IPS DF 19.7 (cell line): ENCODE measurements around the gene ADRA2C.

ENCODE experiments used
- DNase-seq: peaks from one replicate; pipeline ENCODE4 v3.0.0-alpha.2; 2013; ENCODE audit warnings: low read depth, low spot score

Gene ADRA2C

DNA sequence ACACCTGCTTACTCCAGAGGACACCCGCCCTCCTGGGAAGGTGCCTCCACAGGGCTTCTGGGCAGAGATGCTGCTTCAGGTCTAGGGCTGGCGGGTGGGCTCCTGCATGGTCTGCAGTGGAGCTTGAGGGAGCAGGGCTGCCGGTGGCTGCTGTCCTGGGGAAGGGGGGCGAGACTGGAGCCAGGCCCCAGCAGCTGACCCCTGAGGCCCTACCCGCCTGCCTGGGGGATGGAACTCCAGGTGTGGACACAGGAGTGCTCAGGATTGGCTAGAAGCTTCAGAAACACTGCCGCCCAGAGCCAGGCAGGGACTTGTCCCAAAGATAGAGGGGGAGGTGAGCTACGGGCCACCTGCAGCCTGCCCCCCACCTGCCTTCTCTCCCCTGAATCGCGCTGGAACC is 33.0 kb upstream of the ADRA2C start:
- DNase-seq = no peak

DNA sequence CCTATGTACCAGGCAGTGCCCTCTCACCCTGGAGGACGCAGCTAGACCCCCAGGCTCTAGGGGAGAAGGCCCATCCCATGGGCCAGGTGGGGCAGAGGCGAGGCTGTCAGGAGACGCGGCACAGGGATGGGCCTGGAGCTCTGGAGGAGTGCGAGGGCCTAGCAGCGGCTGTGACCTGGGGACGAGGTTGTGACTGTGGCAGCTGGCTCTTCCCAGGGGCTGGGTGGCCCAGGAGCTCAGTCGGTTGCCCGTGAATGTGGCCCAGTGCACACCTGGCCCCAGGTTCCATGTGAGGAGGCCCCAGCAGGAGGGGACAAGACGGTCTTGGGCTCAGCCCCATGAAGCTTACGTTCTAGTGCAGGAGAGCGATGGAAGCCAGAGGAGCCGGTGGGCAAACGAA is 31.0 kb upstream of the ADRA2C start:
- no peak for DNase-seq

DNA sequence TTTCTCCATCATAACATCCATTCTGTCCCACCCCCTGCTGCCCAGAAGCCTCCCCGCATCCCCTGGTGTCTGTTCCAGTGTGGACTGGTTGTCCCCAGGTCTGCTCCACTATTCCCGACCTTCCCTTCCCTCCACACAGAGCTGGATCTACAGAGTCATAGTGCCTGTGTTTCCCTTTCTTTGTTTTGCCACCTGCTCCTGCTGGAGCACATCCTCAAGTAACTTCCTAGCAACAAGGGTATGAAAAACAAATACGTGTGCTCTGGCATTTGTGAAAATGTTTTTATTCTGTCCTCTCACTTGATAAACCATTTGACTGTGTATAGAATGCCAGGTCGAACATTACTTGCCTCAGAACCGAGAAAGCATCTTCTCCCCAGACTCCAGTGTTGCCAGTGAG is 29.9 kb upstream of the ADRA2C start:
- DNase-seq = no peak

DNA sequence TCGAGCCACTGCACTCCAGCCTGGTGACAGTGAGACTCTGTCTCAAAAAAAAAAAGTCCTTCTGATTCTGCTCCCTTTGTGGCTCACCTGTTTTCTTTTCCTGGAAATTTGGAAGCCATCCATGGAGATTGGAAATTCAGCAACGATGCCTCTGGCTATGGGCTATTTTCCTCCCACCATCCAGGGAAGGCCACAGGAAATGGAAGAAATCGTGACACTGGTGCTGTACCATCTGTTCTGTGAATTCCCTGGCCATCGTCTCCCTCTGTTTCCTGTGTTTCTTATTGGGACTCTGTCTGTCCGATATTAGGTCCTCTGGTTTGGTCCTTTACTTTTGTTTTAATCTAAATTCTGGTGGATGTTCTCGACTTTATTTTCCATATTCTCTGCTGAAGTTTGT is 29.4 kb upstream of the ADRA2C start:
- no peak for DNase-seq

DNA sequence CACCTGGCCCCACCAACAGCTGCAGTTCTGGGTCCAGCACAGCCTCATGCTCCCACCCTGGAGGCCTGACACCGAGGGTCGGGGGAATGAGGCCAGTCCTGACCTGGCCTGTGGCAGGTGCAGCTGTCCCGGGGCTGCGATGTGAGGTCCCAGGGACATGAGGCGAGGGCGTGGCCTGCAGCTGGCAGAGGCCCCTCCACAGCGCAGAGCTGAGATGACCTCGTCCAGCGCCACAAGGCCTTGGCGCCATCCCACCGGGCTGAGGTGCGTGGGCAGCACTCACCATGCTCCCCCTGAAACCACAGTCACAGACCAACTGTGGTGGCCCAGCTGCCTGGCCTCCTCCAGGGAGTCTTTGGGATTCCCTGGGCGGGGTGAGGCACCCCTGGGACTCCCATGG is 26.6 kb upstream of the ADRA2C start:
- no peak for DNase-seq

DNA sequence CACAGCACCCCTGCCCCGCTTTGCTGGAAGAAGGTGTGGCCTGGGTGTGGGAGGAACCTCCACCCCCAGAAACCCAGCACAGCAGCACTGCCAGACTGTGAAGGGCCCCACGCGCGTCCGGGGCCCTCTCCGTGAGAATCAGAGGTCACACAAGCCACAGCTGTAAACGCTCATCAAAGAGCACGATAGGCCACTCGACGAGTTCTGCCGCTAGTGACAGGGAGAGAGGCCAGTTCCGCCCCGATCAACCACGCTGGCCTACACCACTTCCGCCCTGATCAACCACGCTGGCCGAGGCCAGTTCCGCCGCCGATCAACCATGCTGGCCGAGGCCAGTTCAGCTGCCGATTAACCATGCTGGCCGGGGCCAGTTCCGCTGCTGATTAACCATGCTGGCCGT is 25.9 kb upstream of the ADRA2C start:
- no peak for DNase-seq

DNA sequence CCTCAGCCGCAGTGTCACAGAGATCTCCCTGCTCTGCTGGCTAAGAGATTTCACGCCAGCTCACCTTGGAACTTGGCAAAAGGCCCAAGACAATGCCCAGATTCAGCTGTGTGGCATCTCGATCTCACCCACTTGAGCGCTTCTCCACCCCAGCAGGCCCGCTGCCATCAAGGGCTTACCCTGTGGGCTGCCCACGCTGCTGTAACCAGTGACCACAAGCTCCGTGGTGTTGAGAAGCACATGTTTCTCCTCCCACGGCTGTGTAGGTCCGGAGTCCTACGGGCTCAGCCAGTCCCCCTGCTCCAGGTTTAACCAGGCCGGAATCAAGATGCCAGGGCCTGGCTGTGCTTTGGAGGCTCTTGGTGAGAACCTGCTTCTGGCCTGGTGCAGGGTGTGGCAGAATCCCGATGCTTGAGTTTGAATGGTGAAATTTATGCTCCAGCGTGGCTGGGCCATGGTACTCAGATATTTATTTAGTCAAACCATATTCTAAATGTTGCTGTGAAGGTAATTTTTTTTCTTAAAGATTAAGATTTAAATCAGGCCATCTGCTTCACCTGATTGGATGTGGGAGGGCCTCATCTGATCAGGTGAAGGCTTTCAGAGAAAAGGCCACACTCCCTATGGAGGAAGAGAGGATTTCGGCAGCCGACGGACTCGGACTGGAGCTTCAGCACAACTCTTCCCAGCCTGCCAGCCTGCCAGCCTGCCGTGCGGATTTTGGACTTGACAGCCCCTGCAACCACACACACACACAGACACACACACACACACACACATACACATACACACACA is 24.8 kb upstream of the ADRA2C start:
- DNase-seq = no peak

DNA sequence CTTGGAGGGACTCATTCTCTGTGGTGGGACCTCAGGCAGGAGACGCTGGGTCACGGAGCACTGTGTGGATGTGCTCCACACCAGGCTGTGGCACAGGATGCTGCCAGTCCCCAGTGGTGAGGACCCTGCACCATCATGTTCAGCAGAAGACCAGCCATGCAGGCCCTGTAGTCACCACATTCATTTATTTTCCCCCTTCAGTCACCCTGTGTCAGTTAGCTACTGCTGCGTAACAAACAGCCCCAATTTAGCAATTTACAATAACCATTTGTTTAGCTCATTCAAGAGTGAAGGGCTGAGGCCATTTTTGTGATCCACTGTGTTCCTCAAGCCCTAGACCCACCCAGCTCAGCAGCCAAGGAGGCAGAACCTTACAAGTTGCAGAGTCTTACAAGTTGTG is 23.6 kb upstream of the ADRA2C start:
- DNase-seq = no peak

DNA sequence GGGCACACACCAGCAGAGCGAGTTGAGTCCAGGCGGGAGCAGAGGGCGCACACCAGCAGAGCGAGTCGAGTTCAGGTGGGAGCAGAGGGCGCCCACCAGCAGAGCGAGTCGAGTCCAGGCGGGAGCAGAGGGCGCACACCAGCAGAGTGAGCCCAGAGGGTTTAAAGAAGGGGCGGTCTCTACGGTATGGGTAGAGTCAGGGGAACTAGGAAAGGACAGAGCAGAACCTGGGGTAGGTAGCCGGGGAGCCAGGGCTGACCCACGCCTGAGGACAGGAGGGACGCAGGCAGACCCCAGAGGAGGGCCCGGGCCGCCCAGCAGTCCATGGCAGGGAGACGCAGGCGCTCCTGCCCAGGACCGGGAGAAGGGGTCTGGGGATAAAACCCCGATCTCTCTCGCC is 22.0 kb upstream of the ADRA2C start:
- DNase-seq = no peak

DNA sequence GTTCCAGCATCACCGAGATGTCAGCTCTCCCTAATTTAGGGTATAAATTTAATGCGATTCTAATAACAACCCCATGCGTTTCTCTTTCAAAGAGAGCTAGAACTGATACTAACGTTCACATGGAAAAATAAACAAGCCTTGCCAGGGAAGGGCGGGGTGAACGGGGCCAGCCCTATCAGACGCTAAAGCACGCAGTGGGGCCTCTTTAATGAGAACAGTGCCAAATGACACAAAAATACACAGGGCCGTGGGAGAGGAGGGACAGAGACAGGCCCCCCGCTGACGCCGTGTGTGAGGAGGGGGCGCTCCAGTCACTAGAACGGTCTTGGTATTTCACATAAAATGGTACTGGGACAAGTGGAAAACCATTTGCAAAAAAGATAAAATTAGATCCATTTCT is 21.3 kb upstream of the ADRA2C start:
- DNase-seq = no peak

DNA sequence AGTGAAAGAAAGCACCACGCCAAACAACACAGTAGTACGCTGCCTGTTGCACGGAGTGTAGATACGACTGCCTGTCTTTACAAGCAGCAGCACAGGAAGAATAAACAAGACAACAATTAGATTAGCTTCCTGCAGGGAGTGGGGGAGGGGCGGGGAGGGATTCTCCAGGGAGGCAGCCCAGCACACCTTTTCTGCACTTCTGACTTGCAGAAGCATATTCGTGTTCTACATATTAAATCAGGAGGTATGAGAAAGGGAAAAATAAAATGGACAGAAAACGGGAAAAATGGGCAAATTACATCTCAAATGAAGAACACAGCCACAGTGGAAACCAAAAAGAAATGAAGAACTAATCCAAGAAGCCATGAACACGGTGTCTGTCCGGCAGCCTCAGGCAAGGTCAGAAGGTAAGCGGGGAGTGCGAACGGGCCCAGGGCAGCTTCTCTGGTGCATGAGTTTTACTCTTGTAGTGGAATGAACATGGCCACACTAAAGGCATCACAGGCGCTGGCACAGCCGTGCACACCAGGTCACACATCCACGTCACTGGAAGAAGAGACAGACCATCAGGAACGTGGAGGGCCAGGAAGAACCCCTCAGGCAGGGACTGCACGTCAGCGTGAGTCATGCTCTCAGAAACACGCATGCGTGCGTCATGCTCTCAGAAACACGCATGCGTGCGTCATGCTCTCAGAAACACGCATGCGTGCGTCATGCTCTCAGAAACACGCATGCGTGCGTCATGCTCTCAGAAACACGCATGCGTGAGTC is 20.1 kb upstream of the ADRA2C start:
- no peak for DNase-seq

DNA sequence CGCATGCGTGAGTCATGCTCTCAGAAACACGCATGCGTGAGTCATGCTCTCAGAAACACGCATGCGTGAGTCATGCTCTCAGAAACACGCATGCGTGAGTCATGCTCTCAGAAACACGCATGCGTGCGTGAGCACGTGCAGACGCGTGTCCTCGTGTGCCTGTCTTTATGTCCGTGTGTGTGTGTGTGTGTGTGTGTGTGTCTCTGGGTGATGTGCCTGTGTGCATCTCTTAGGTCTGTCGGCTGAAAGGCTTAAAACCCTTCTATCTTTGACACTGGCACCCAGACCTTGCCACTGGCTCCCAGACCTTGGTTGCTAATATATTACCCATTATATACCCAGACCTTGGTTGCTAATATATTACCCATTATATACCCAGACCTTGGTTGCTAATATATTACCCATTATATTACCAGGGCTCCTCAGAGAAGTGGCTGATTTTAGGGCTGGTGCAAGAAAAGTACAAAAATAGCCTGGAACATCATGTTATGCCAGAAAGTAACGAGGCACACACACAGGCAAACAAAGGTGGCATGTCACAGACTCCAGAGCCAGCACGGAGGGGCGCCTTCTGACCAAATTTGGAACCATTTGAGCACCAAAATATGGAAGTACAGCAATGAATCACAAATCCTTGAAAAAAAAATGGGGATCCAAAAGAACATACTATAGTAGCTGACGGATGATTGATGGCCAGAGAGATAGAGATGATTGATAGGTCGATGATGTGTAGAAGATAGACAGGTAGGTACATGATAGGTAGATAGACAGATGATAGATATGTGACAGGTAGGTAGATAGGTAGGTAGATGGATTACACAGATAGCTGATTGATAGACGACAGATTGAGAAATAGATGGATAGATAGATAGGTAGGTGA is 19.2 kb upstream of the ADRA2C start:
- DNase-seq = no peak

DNA sequence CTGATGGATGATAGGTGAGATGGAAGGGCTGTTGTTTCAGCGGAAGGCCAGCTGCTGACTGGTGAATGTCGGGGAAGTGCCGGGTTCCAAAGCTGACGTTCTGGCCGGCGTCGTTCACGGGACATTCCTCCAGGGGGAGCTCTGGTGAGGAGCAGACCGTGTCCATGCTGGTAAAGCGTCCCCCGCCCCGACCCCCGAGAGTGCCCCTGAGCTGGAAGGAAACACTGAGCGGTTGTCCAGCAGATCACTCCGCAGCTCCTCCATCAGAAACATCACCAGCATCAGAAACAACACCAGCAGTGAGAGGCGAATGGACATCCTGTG is 18.6 kb upstream of the ADRA2C start:
- DNase-seq = no peak

DNA sequence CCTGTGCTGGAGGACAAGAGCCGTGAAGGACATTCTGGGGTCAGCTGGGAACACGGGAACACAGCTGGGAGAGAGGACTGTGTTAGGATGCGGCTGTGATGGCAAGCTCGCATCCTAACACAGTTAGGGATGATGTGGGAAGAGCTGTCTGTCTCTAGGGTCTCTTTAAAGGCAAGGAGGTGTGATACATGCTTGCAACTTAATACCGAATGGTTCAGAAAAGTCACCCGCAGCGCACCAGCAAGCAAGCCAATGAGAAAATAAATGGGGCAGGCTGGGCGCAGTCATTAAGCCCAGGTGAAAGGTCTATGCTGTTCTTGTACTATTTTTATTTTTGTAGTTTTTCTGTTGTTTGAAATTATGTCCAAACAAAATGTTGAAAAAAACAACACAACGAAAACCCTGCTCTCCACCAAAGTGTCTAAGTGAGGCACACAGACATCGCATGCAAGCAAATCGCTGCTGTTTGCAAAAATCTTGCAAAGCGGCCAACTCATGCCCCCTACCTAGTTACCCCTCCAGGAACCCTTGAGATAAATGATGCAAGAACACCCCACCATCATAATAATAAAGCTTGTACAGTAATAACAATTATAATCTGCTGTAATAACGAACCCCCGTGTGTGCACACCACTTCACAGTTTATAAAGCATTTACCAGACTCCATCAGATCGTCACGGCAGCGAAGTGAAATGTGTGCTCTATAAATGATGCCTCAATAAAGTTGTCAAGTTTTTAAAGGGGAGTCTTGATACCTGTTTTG is 17.9 kb upstream of the ADRA2C start:
- DNase-seq = no peak

DNA sequence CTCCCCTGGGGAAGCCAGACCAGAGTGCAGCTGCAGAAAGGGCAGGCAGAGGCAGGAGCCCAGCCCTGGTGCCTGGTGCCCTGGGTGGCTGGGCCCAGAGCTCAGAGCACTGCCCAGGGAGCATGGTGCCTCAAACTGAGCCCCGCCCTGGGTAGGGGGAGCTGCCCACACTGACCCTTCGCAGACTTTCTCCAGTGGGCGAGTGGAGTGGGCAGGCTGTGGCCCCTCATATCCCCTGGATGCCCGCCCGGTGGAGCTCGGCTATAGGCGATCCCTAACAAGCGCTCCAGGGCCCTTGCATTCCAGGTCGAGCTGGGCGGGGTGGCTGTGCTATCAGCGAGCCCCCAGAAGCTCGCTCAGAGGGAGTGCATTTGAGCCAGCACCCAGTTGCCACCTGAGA is 17.1 kb upstream of the ADRA2C start:
- DNase-seq = no peak

DNA sequence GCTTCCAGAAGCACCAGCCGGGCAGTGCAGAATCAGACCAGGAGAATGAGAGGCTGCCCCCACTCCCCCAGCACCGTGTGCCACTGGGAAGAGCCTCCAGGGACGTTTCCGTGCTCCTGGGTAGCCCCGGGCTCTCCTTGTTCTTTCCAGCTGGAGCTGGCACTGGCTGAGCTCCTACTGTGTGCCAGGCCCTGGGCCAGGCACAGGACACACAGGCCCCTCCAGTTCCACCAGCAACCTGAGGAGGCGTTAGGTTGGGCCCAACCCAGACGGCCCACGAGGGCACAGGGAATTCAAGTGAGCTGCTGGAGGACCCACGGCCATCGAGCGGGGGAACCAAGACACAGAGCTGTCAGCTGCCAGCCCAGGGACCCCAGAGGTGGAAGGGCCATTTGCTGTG is 15.9 kb upstream of the ADRA2C start:
- no peak for DNase-seq

DNA sequence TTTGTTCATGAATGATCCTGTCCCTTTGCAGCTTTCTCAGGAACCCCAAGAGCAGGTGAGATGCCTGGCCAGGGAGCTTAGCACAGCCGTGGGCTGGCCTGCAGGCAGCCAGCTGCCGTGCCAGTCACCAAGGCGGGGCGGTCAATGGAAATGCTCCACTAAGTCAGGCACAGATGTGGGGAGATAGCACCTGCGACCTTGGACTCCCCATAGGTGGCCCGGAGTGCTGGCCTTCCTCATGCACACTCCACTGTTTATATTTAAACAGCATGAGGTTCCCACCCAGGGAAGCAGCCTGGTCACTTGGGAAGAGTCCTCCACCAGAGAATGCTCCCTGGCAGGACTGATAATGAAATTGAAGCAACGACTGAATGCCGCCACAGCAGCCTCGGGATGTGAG is 14.2 kb upstream of the ADRA2C start:
- no peak for DNase-seq

DNA sequence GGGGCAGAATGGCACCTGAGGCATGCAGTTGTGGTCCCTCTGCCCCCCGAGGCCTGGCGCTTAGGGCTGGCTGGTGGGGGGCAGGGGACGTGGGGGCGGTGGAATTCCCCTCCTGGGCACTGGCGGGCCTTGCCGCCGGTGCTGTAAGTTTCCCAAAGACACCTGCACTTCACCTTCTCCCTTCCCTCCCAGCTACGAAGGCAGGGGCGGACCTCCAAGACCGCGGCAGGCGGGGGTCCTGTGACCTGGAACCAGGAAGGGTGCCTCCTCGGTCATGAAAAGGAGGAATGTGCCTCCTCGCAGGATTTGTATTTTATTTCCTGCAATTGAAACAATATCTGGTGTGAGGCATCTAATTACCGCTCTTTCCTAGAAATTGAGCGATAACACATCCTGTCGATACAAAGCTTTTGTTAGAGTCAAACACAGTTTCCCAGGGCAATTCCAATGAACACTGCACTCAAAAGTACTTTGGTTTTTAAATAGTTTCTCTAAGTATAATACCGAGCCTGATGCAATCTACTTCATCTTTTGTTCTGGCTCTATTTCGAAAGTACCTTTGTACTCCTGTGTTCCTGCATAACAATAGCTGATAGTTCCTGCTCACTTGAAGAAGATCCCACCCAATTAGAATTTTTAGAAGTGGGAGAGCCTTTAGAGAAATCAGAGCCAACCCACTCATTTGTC is 12.3 kb upstream of the ADRA2C start:
- DNase-seq = no peak

DNA sequence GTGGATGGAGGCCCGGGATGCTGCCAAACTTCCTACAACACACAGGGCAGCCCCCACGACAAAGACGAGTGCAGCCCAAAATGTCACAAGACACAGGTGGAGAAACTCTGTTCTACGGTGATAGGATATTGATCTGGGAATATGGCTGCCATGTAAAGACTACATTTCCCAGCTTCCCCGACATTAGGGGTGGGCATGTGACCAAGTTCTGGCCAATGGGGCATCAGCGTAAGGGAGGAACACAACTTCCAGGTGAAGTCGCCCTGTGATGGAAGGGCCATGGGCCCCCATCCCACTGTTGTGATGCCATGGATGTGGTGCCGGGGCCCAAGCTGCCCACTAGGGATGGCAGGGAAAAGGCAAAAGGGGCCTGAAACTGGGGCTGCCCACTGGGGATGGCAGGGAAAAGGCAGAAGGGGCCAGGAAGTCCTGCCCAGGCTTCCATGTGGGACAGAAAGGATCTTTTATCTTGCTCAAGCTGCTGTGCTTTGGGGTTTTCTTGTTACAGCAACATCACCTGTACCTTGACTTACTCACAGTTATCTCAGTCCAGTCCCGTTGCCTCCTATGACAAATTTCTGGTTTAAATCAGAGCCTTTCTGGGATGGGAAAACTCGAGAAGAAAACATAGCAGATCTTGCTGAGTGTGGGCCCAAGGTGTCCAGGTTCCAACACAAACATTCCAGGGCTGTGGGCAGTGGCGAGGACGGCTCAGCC is 9.7 kb upstream of the ADRA2C start:
- no peak for DNase-seq

DNA sequence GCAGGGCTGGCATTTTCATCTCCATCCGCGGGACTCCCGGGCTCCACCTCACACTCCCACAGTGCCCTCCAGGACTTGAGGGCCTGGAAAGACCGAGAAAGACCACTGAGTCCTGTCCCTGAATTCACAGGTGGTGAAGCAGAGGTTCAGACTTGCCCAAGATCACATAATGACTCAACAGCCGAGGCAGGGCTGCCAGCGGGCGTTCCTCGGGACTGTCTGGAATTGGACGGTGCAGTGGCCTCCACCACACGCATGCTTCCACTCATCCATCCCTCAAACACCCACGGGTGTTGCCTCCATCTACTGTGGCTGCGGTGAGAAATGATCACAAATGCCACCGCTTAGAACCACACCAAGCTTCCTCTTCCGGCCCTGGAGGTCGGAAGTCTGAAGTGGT is 6.9 kb upstream of the ADRA2C start:
- no peak for DNase-seq

DNA sequence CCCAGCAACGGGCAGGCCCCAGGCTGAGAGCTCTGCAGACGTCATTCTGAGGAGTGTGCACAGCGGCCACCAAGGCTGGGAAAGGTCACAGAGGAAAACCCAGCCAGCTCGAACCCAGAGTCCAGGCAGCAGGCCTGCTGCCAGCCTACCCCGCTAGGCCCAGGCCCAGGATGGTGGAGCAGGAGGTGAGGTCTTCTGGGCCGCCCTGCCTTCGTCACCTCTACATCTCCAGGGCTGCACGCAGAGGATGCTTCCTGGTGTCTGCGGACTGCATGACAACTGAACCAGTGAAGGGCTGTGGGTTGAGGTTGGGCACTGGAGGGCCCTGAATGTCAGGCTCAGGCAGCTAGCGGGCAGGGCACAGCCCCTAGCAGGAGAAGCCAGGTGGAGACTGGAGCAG is 5.8 kb upstream of the ADRA2C start:
- no peak for DNase-seq
